SKM-1 treated with dmso at 0.1 percent for 144 hours (cell line): Measurements from ENCODE around the gene P2RX2.
A peak's percentile ranks its signal among the peaks of the same experiment; 100 is the strongest.

Source experiments
- DNase-seq: peaks from one replicate; lab custom pipeline; 2025; ENCODE audit not compliant: unreplicated experiment; lab: John Stamatoyannopoulos, UW

The P2RX2 gene

GRCh38 chr12:132635076-132635955, 16.7 kb downstream of the P2RX2 start:
- DNase-seq = no peak

- no peak for DNase-seq
Observed at GRCh38 chr12:132637811-132638210, 19.2 kb downstream of the P2RX2 start.

DNA sequence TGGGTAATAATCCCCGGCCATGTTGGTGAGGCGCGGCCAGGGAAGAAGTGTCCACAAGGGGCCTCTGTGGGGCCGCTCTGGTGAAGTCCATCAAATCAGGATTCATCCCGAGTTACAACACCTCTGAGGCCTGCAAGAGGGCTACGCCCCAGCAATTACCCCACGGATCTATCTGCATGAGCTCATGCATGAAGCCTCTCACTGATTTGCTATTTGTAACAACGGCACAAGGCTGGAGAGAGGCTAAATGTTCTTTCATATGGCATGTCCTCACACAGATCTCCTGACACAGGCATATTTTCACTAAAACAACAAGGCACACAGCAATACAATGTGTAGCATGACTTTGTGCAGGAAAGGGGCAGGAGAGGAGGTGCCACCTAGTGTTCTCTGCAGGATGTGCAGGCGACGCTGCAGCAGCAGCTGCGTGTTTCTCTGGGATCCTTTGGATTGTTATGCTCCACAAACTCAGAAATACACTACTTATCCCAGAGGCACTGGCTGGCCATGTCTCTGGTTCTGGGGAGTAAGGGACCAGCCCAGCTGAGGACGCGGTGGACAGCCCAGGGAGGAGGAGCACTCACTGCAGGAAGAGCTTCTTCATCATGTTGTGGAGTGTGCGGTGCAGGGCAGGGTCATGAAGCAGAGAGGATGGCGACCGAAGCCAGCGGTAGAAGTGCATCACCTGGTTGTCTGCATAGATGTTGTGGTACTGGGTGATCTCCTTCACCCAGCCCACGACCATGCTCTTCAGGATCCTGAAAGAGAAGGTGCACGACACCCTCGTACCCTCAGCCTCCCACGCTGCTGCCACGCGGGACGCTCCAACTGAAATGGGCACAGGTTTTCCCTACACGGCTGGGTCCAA, 20.2 kb downstream of the P2RX2 start:
- no peak for DNase-seq

GRCh38 chr12:132639956-132640520, 21.5 kb downstream of the P2RX2 start:
- no peak for DNase-seq

DNA sequence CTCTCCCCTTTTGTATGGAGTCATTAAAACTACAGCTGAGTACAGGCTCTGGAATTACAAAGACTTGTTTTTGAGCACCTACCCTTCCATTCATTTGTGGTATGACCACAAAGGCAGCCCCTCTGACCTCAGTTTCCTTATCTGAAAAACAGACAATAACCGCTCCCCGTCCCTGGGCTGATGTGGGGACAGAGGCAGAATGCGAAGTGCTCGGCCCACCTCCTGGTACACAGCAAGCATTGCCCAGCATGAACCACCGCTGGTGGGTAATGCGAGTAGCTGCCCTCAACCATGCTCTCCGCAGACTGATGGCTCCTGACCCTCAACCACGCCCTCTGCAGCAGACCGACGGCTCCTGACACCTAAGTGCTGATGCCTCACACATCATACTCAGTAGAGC, 22.4 kb downstream of the P2RX2 start:
- DNase-seq = no peak

DNA sequence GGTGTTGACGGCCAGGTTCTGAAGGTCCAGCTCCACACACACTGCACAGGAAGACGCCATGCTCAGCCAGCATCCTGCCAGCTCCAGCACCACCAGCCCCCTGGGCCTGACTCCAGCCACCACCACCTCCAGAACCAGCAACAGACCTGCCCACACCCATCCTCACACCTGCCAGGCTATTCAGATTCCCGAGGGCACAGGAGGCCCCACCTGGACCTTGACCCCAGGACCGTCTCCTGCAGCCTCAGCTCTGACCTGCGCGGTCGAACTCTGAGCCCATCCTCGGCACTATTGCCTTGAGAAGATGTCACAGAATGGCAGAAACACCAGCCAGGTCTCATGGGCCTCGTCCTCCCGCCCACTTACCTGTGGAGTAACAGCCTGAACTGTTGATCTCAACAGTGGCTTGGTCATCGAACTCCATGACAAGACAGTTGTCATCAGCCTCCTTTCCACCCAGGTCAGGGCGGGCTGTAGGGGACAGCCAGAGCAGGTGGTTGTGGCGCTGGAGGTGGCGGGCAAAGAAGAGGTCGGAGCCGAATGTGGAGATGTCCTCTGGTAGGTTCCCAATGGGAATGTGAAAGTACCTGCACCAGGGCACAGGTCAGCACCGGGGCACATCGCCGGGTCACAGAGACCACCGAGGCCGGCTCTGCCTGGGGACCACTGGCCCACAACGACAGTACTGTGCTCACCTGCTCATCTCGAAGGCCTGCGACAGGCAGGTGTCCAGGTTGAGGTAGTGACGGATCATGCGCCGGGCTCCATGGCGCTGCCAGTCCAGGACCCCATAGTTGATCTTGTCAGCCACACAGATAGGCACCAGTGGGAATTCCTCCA, 23.5 kb downstream of the P2RX2 start:
- no peak for DNase-seq

DNA sequence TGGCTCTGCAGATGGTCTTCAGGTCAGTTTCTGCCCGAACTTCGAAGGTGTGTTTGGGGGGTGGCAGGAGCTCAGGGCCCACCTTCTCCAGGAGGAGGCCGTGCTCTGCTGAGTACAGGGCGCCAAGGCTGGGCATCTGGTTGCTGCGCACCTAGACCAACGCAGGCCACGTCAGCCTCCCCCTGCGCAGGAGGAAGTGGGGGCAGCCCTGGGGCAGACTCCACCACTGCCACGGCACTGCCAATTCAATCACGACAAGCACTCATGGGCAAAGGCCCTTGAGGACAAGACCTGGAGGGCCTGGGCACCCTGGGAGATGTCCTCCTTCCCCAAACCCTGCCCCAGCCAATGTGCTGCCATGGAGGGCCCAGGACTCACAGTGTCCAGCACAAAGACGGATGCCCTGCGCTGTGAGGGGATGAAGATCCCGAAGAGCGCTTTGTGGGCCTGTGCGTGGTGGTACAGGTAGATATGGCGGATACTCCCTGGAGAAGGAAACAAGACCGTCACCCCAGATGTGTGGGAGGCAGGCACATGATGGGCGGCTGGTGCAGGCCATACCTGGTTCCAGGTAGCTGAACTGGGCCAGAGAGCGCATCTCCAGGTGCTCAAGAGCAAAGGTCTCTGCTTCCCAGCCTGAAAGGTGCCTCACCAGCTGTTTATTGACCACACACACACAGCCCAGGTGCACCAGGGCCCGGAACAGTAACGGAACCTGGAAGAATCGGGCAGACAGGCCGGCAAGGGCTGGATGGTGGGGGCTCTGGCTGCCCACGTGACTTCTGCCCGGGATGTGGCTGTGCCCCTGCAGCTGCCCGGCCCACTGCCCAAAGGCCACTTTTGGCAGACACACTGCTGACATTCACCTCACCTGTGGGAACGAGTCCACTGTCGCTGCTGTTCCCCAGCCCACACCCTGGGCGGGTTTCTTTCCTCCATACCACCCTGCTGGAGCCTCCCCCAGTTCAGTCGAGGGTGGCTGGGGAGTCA, 24.6 kb downstream of the P2RX2 start:
- DNase-seq = no peak

DNA sequence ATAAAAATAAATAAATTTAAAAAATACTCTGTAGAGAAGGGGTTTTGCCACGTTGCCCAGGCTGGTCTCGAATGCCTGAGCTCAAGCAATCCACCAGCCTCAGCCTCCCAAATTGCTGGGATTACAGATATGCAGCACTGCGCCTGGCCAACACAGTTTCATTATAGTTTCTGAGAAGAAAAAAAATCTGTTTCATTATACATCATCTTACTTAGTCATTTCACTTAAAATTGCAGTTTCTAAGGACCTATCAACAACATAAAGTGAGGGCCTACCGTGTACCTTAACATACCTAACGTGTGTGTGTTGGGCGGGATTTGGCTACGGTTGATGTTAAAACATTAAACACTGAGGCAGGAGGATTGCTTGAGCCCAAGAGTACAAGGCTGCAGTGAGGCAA, 28.3 kb downstream of the P2RX2 start:
- no peak for DNase-seq

- no peak for DNase-seq
Observed at GRCh38 chr12:132647858-132648257, 29.3 kb downstream of the P2RX2 start.

GRCh38 chr12:132648616-132649225, 30.1 kb downstream of the P2RX2 start:
- DNase-seq = no peak

GRCh38 chr12:132649226-132649945, 30.8 kb downstream of the P2RX2 start:
- no peak for DNase-seq

GRCh38 chr12:132651444-132652100, 33.0 kb downstream of the P2RX2 start:
- DNase-seq = peak; percentile 100

DNA sequence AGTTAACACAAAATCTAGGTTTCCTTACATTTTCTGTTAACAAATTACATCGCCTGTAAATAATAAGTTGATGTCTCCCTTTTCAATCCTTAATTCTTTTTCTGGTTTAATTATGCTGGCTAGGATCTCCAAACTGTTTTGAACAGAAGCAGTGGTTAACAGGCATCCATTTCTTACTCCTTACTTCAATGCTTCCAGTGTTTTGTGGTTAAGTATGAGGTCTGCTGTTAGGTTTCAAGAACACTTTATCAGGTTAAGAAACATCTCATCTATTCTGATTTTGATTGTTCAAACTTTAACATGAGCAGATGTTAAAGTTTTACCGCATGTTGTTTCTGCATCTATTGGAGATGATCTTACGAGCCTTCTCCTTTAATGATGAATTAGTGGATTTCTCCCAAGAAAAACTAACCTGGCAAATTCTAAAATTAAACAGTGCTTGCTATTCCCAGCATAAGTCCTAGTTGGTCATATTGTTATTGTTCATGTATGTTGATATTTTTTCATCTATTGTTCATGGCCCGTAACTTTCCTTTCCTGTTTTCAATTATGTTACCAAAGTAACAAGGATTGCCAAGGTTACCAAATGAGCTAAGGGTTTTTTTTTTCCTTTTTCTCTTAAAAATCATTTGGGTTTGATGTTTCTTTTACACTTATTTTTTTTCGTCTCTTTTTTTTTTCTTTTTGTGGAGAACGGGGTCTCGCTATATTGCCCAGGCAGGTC, 35.2 kb downstream of the P2RX2 start:
- no peak for DNase-seq

GRCh38 chr12:132657004-132657727, 38.6 kb downstream of the P2RX2 start:
- DNase-seq = no peak

- DNase-seq = no peak
Observed at GRCh38 chr12:132658149-132658894, 39.7 kb downstream of the P2RX2 start.

DNA sequence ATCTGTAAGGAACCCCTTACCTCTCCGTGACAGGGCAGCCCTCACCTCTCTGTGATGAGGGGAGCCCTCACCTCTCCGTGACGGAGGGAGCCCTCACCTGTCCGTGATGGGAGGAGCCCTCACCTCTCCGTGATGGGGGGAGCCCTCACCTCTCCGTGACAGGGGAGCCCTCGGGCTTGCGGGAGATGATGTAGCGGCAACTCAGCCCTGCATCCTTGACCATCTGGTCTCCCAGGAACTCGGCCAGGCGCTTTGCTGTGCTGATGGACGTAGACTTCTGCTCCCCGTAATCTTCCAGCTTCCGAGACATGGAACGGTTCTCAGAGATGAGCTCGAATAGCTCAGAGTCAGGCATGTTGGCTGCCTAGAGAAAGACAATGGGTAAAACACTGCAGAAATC, 40.6 kb downstream of the P2RX2 start:
- DNase-seq = no peak
